PFSK-1 (cell line): ENCODE data around the gene GAST.

Experiments
- FOXP2 ChIP-seq: optimal IDR thresholded peaks from 2 replicates; pipeline ENCODE3; 2011; ENCODE audit warnings: borderline replicate concordance, control low read depth, inconsistent platforms; ENCODE audit not compliant: insufficient read depth; ENCODE audit errors: extremely low read length, extremely low read depth
- POLR2AphosphoS5 ChIP-seq: IDR thresholded peaks from 2 replicates; pipeline ENCODE4 v1.6.1; 2012; ENCODE audit warnings: low read depth, mild to moderate bottlenecking, control low read depth, low read length, moderate library complexity
- REST ChIP-seq, 2 experiments: IDR thresholded peaks; 2 replicates each; pipeline versions ENCODE4 v1.6.1 to v1.8.0; 2011 to 2012; ENCODE audit warnings: low read depth in 2 of 2, low read length in 2 of 2, control low read depth in 1 of 2, inconsistent platforms in 1 of 2, mild to moderate bottlenecking in 1 of 2, moderate library complexity in 1 of 2; ENCODE audit not compliant: insufficient read depth in 1 of 2
- SIN3A ChIP-seq: IDR thresholded peaks from 2 replicates; pipeline ENCODE4 v1.6.1; 2012; ENCODE audit warnings: mild to moderate bottlenecking, low read length, moderate library complexity, borderline replicate concordance; ENCODE audit not compliant: insufficient read depth
- TAF1 ChIP-seq: IDR thresholded peaks from 2 replicates; pipeline ENCODE4 v1.6.1; 2012; ENCODE audit warnings: low read length, control low read depth, borderline replicate concordance; ENCODE audit not compliant: insufficient read depth

GAST gene

GRCh38 chr17:41724476-41725050 lies 12.4 kb downstream of the GAST start:
- TF ChIP-seq FOXP2 = no peak
- no peak for TF ChIP-seq TAF1
- no peak for TF ChIP-seq REST (IDR thresholded peaks at IDR 0.05; ENCODE audit: insufficient read depth in 1 of 2, low read depth in 2 of 2, low read length in 2 of 2)
- TF ChIP-seq SIN3A = no peak
- TF ChIP-seq POLR2AphosphoS5 = no peak

GRCh38 chr17:41725134-41725533 lies 13.0 kb downstream of the GAST start:
- TF ChIP-seq SIN3A = no peak
- no peak for TF ChIP-seq FOXP2
- no peak for TF ChIP-seq REST (IDR thresholded peaks at IDR 0.05; ENCODE audit: insufficient read depth in 1 of 2, low read depth in 2 of 2, low read length in 2 of 2)
- no peak for TF ChIP-seq TAF1
- TF ChIP-seq POLR2AphosphoS5 = no peak

DNA sequence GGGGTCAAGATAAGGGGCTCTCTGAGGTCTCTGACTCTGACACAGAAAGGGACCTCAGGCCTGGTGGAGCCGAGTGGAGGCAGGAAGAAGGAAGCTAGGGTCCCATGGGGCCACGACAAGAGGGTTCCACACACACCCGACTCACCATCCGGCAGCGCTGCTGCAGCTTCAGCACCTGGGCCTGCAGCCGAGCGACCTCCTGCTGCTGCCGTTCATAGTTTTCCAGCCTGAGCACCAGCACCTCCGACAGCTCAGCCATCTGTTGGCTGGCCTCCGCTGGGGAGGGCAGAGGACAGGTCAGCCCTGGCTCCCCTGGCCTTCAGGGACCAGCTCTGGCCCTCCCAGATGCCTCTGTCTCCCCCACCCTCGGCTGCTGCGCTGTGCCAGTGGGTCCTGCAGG lies 15.9 kb downstream of the GAST start:
- no peak for TF ChIP-seq REST (IDR thresholded peaks at IDR 0.05; ENCODE audit: insufficient read depth in 1 of 2, low read depth in 2 of 2, low read length in 2 of 2)
- TF ChIP-seq FOXP2 = no peak
- TF ChIP-seq TAF1 = no peak
- TF ChIP-seq SIN3A = no peak
- no peak for TF ChIP-seq POLR2AphosphoS5

GRCh38 chr17:41730479-41730878 lies 18.3 kb downstream of the GAST start:
- no peak for TF ChIP-seq TAF1
- no peak for TF ChIP-seq REST (IDR thresholded peaks at IDR 0.05; ENCODE audit: insufficient read depth in 1 of 2, low read depth in 2 of 2, low read length in 2 of 2)
- no peak for TF ChIP-seq SIN3A
- TF ChIP-seq FOXP2 = no peak
- no peak for TF ChIP-seq POLR2AphosphoS5

DNA sequence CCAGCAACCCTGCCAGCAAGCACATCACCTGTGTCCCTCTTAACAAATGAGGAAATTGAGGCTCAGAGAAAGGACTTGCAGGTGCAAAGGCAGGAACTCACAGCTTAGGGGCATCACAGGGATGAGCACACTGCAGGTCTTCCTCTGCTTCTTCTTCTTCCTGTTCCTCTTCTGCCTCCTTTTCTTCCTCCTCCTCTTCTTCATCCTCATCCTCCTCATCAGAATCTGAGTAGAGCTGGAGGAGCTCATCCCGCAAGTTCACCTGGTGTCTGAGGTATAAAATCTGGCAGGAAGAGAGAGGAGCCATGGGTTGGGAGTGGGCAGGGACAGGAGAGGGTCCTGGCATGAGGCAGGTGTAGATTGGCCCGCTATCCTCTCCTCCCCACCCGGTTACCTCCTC lies 19.7 kb downstream of the GAST start:
- TF ChIP-seq POLR2AphosphoS5 (no peak), FOXP2 (no peak), REST (IDR thresholded peaks at IDR 0.05; ENCODE audit: insufficient read depth in 1 of 2, low read depth in 2 of 2, low read length in 2 of 2) (no peak), SIN3A (no peak), TAF1 (no peak)
